HepG2 (cell line): ENCODE measurements around the gene FAM117B. TPM values are rescaled to one million over a fixed set of nuclear protein-coding genes. Genes with fewer than 3 reads are reported as not detected.

Experiments used
- ATAC-seq: fragments of 200-7000 bp; cut with Tn5 transposase; 3 replicates; pipeline ENCODE4 v1.9.1; 2020; ENCODE audit warnings: mild to moderate bottlenecking, moderate library complexity
- BruUV-seq: library from RNA; stranded (reverse); fragments of 400-500 nt; replicated peaks from 2 replicates; lab custom pipeline; 2021; lab: Mats Ljungman, UMichigan
- CTCF ChIA-PET: fragments of 300-600 bp; formaldehyde crosslinking; extraction: SDS; loops from one replicate; lab custom pipeline; 2021; ENCODE audit warnings: low total read pairs, inconsistent platforms, low intra/inter-chr PET ratio; lab: Yijun Ruan, JAX
- POLR2A ChIA-PET: fragments of 350-600 bp; sonication (Branson Sonifier 250); formaldehyde crosslinking; loops from one replicate; lab custom pipeline; 2020; ENCODE audit warnings: antibody characterized with exemption, inconsistent platforms; lab: Yijun Ruan, JAX
- DNase-seq: peaks from one replicate; pipeline ENCODE4 v3.0.0-alpha.2; 2015; ENCODE audit warnings: low spot score
- FAIRE-seq: peaks from 3 replicates; lab custom pipeline; 2011; peaks lifted over from hg19 to GRCh38; lab: Jason Lieb, UNC
- H2AFZ ChIP-seq: one replicate; pipeline ENCODE4 v1.6.1; 2011; ENCODE audit warnings: low read length, inconsistent platforms
- H3K27ac ChIP-seq: fragments of 300-600 bp; 3 replicates; pipeline ENCODE4 v1.8.0; 2011; ENCODE audit warnings: mixed run types, mild to moderate bottlenecking, mixed read lengths, low read length, inconsistent platforms; ENCODE audit not compliant: insufficient read depth; ENCODE audit errors: extremely low read length
- H3K27me3 ChIP-seq, 2 experiments: fragments of 200-600 bp in 1 of 2; 2 replicates in 1 of 2; 3 replicates in 1 of 2; pipeline versions ENCODE4 v1.6.0 to v1.8.0; 2011; ENCODE audit warnings: low read length in 2 of 2, mild to moderate bottlenecking in 2 of 2, moderate library complexity in 2 of 2, inconsistent platforms in 1 of 2; ENCODE audit not compliant: insufficient read depth in 2 of 2, control insufficient read depth in 1 of 2
- H3K36me3 ChIP-seq, 2 experiments: fragments of 200-600 bp in 1 of 2; replicated peaks in 1 of 2; 2 replicates in 1 of 2; 3 replicates in 1 of 2; pipeline versions ENCODE4 v1.5.1 to v1.8.0; 2011; ENCODE audit warnings: low read length in 2 of 2, inconsistent platforms in 1 of 2; ENCODE audit not compliant: insufficient read depth in 2 of 2, control insufficient read depth in 1 of 2
- H3K4me1 ChIP-seq: 2 replicates; pipeline ENCODE4 v1.5.1; 2012; ENCODE audit warnings: low read length, inconsistent platforms; ENCODE audit not compliant: insufficient read depth
- H3K4me2 ChIP-seq: 2 replicates; pipeline ENCODE4 v1.6.0; 2011; ENCODE audit warnings: low read depth, low read length, inconsistent platforms
- H3K4me3 ChIP-seq, 3 experiments: fragments of 200-600 bp in 1 of 3; sonication (generic), shearing (Covaris generic) in 1 of 3; replicated peaks in 1 of 3; 2 replicates each; pipeline ENCODE4 v1.5.1; 2011 to 2016; ENCODE audit warnings: low read length in 3 of 3, inconsistent platforms in 2 of 3, low read depth in 2 of 3, mild to moderate bottlenecking in 2 of 3, control low read depth in 1 of 3, mixed read lengths in 1 of 3; ENCODE audit not compliant: insufficient read depth in 1 of 3
- H3K79me2 ChIP-seq: one replicate; pipeline ENCODE4 v1.6.1; 2011; ENCODE audit warnings: low read length, inconsistent platforms; ENCODE audit not compliant: insufficient read depth
- H3K9ac ChIP-seq: 2 replicates; pipeline ENCODE4 v1.6.0; 2011; ENCODE audit warnings: mild to moderate bottlenecking, low read depth, low read length, inconsistent platforms; ENCODE audit not compliant: insufficient read depth
- H3K9me3 ChIP-seq: 2 replicates; pipeline ENCODE4 v1.5.1; 2012; ENCODE audit warnings: mild to moderate bottlenecking, low read length
- H4K20me1 ChIP-seq: 2 replicates; pipeline ENCODE4 v1.6.0; 2011; ENCODE audit warnings: inconsistent platforms, mild to moderate bottlenecking, low read length, moderate library complexity; ENCODE audit not compliant: insufficient read depth
- AGO1 ChIP-seq: fragments of 200-400 bp; formaldehyde crosslinking; IDR thresholded peaks from 2 replicates; pipeline ENCODE4 v1.6.1; 2017; ENCODE audit warnings: mild to moderate bottlenecking, low read depth, low read length, moderate library complexity; ENCODE audit not compliant: poor library complexity, severe bottlenecking
- GFI1 ChIP-seq: sonication (generic); formaldehyde crosslinking; IDR thresholded peaks from 2 replicates; pipeline ENCODE4 v1.5.0; 2020; ENCODE audit warnings: missing genetic modification reagents, mild to moderate bottlenecking, borderline replicate concordance
- MAF1 ChIP-seq: sonication (generic); formaldehyde crosslinking; IDR thresholded peaks from 2 replicates; pipeline ENCODE4 v1.5.0; 2020; ENCODE audit warnings: missing genetic modification reagents, borderline replicate concordance
- RNF219 ChIP-seq: sonication (generic); formaldehyde crosslinking; IDR thresholded peaks from 2 replicates; pipeline ENCODE4 v1.5.0; 2020; ENCODE audit warnings: mild to moderate bottlenecking, missing genetic modification reagents
- ZMAT3 ChIP-seq: sonication (generic); formaldehyde crosslinking; conservative IDR thresholded peaks from 2 replicates; pipeline ENCODE4 v1.7.0; 2021; ENCODE audit warnings: missing genetic modification reagents
- ZNF142 ChIP-seq: sonication (generic); formaldehyde crosslinking; IDR thresholded peaks from 2 replicates; pipeline ENCODE4 v1.4.0; 2020; ENCODE audit warnings: missing genetic modification reagents
- ZNF3 ChIP-seq: IDR thresholded peaks from 2 replicates; pipeline ENCODE4 v1.7.0; 2017; ENCODE audit warnings: inconsistent platforms
- ZNF326 ChIP-seq: sonication (generic); formaldehyde crosslinking; IDR thresholded peaks from 2 replicates; pipeline ENCODE4 v1.4.0; 2020; ENCODE audit warnings: missing genetic modification reagents, borderline replicate concordance
- ZNF530 ChIP-seq: sonication (generic); formaldehyde crosslinking; IDR thresholded peaks from 2 replicates; pipeline ENCODE4 v1.5.0; 2020; ENCODE audit warnings: low read depth, mild to moderate bottlenecking, missing genetic modification reagents
- ZNF550 ChIP-seq: sonication (generic); formaldehyde crosslinking; IDR thresholded peaks from 2 replicates; pipeline ENCODE4 v1.4.0; 2020; ENCODE audit warnings: mild to moderate bottlenecking, missing genetic modification reagents, borderline replicate concordance
- ZNF574 ChIP-seq: sonication (generic); formaldehyde crosslinking; IDR thresholded peaks from 2 replicates; pipeline ENCODE4 v1.4.0; 2020; ENCODE audit warnings: missing genetic modification reagents
- WGBS: methylation state at CpG from one replicate; pipeline ENCODE4 v1.1.6; 2017; ENCODE audit warnings: low lambda C conversion rate; 5-methylcytosine and 5-hydroxymethylcytosine counted together
- in situ Hi-C: cut with HindIII; loops from 2 replicates; pipeline ENCODE4 v1.10.0; 2017; ENCODE audit warnings: low pct_unique_long_range_greater_than_20kb; ENCODE audit not compliant: extremely low pct_ligation_motif_present
- intact Hi-C: fragments of 100-400 bp; cut with micrococcal nuclease; formaldehyde crosslinking; loops from one replicate; pipeline ENCODE4 v1.10.0; 2022; ENCODE audit not compliant: unreplicated experiment
- polyA plus RNA-seq, 8 experiments: library from polyadenylated mRNA; depleted of rRNA in 3 of 8; stranded (reverse) in 7 of 8; unstranded in 1 of 8; fragments of >200 nt; fragmentation: Illumina TruSeq in 4 of 8; extraction: Trizol in 4 of 8; gene quantifications; 2 replicates each; pipeline versions ENCODE4 v1.2.1 to v1.2.3, GENCODE V29; 2011 to 2016; ENCODE audit warnings: low read depth in 4 of 8, missing spikeins in 1 of 8, mixed read lengths in 1 of 8; ENCODE audit not compliant: insufficient read depth in 1 of 8
- total RNA-seq, 5 experiments: library from RNA; depleted of rRNA; stranded (reverse); fragments of >200 nt; fragmentation: Illumina TruSeq; extraction: Trizol; gene quantifications; 2 replicates each; pipeline ENCODE4 v1.2.3, GENCODE V29; 2016; ENCODE audit warnings: low read depth in 1 of 5

The FAM117B gene
- total and polyA plus RNA-seq, 2 of the 13 experiments (the other 11 are each of a cell fraction or from before 2014, with no cell fraction given), result 5.8 to 11.0 TPM

GRCh38 chr2:202624133-202624532 is 10.6 kb upstream of the FAM117B start (continued):
- TF ChIP-seq ZNF550 (CRISPR knock-in tag) (no peak), AGO1 (no peak), ZNF530 (no peak), ZNF574 (CRISPR knock-in tag) (no peak), ZNF326 (CRISPR knock-in tag) (no peak)

GRCh38 chr2:202627042-202627441 is 7.7 kb upstream of the FAM117B start:
- no TSS peak for BruUV-seq
- DNase-seq (no peak), FAIRE-seq (no peak), ATAC-seq (peak; percentile 29)
- Histone ChIP-seq H4K20me1 (no peaks in the 10 kb centered on the region), H3K27me3 (no peaks in the 10 kb centered on the region), H3K36me3 (no peaks in the 10 kb centered on the region), H3K79me2 (no peaks in the 10 kb centered on the region), H3K4me1 (peaks cover 26% of the 10 kb centered on the region; the same call in 1 of the 2 replicates), H3K4me3 (no peak overlapping the region), H2AFZ (peak overlapping the region; percentile 93), H3K27ac (no peak overlapping the region), H3K9me3 (no peaks in the 10 kb centered on the region), H3K9ac (0 out of 2 replicates have a peak overlapping the region, but pooled peaks have one; percentile 20), H3K4me2 (peak overlapping the region; percentile 37)
- in situ Hi-C loops, result no loop called here
- ChIA-PET POLR2A (no interaction called here), CTCF (no interaction called here)
- 16% methylated on average over 4 of the region's 4 CpGs for WGBS
- intact Hi-C loops, result no loop called here
- TF ChIP-seq MAF1 (CRISPR knock-in tag) (no peak), RNF219 (CRISPR knock-in tag) (no peak), ZNF142 (no peak), ZNF3 (no peak), ZMAT3 (CRISPR knock-in tag) (no peak), GFI1 (CRISPR knock-in tag) (no peak)
